ENCODE results near the gene PCDHGB5.

DNA sequence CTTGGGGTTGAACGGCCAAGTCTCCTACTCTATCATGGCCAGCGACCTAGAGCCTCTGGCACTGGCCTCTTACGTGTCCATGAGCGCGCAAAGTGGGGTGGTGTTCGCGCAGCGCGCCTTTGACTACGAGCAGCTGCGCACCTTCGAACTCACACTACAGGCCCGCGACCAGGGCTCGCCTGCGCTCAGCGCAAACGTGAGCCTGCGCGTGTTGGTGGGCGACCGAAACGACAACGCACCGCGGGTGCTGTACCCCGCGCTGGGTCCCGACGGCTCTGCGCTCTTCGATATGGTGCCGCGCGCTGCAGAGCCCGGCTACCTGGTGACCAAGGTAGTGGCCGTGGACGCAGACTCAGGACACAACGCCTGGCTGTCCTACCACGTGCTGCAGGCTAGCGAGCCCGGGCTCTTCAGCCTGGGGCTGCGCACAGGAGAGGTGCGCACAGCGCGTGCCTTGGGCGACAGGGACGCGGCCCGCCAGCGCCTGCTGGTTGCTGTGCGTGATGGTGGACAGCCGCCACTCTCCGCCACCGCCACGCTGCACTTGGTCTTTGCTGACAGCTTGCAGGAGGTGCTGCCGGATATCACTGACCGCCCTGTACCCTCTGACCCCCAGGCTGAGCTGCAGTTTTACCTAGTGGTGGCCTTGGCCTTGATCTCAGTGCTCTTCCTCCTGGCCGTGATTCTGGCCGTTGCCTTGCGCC lies 2.0 kb downstream of the PCDHGB5 start:
- TF ChIP-seq, protein P1, sequence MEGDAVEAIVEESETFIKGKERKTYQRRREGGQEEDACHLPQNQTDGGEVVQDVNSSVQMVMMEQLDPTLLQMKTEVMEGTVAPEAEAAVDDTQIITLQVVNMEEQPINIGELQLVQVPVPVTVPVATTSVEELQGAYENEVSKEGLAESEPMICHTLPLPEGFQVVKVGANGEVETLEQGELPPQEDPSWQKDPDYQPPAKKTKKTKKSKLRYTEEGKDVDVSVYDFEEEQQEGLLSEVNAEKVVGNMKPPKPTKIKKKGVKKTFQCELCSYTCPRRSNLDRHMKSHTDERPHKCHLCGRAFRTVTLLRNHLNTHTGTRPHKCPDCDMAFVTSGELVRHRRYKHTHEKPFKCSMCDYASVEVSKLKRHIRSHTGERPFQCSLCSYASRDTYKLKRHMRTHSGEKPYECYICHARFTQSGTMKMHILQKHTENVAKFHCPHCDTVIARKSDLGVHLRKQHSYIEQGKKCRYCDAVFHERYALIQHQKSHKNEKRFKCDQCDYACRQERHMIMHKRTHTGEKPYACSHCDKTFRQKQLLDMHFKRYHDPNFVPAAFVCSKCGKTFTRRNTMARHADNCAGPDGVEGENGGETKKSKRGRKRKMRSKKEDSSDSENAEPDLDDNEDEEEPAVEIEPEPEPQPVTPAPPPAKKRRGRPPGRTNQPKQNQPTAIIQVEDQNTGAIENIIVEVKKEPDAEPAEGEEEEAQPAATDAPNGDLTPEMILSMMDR (IDR thresholded peaks at IDR 0.05) = no peak
- no peak for TF ChIP-seq POLR2A (IDR thresholded peaks at IDR 0.05)
